HepG2 (cell line): Measurements from ENCODE around the gene PDK1. TPM values are rescaled to one million over a fixed set of nuclear protein-coding genes. Genes with fewer than 3 reads are reported as not detected.

Source experiments
- BHLHE40 ChIP-seq: IDR thresholded peaks from 2 replicates; pipeline ENCODE4 v1.6.1; 2011; ENCODE audit warnings: low read length, improper control_type of control experiment
- CHCHD3 ChIP-seq: sonication (generic); formaldehyde crosslinking; IDR thresholded peaks from 2 replicates; pipeline ENCODE4 v1.8.0; 2022; ENCODE audit warnings: mild to moderate bottlenecking, missing genetic modification reagents, moderate library complexity
- EED ChIP-seq: sonication (generic); formaldehyde crosslinking; IDR thresholded peaks from 2 replicates; pipeline ENCODE4 v1.5.0; 2020; ENCODE audit warnings: mild to moderate bottlenecking, missing genetic modification reagents
- ELF4 ChIP-seq: sonication (generic); formaldehyde crosslinking; IDR thresholded peaks from 2 replicates; pipeline ENCODE4 v1.5.0; 2020; ENCODE audit warnings: missing genetic modification reagents, mild to moderate bottlenecking, moderate library complexity, borderline replicate concordance
- FLYWCH1 ChIP-seq: sonication (generic); formaldehyde crosslinking; IDR thresholded peaks from 2 replicates; pipeline ENCODE4 v1.8.1; 2023; ENCODE audit warnings: mild to moderate bottlenecking, missing genetic modification reagents
- FOXP1 ChIP-seq, 2 experiments: fragments of 450-650 bp in 1 of 2; IDR thresholded peaks; 2 replicates each; pipeline ENCODE4 v1.6.1; 2017 to 2018; ENCODE audit warnings: antibody characterized with exemption in 1 of 2
- NFATC3 ChIP-seq: sonication (generic); formaldehyde crosslinking; IDR thresholded peaks from 2 replicates; pipeline ENCODE4 v1.5.1; 2020; ENCODE audit warnings: mild to moderate bottlenecking, missing genetic modification reagents
- PAF1 ChIP-seq: IDR thresholded peaks from 2 replicates; pipeline ENCODE4 v1.6.1; 2016; ENCODE audit warnings: missing genetic modification reagents, missing compliant biosample characterization
- PPARG ChIP-seq: conservative IDR thresholded peaks from 2 replicates; pipeline ENCODE4 v1.6.1; 2016; ENCODE audit warnings: missing biosample characterization, missing genetic modification reagents
- RELA ChIP-seq: sonication (generic); formaldehyde crosslinking; IDR thresholded peaks from 2 replicates; pipeline ENCODE4 v1.4.0; 2020; ENCODE audit warnings: missing genetic modification reagents
- RXRA ChIP-seq: sonication (generic); formaldehyde crosslinking; IDR thresholded peaks from 2 replicates; pipeline ENCODE4 v1.5.1; 2020; ENCODE audit warnings: missing genetic modification reagents
- SIN3B ChIP-seq: fragments of 150-350 bp; IDR thresholded peaks from 2 replicates; pipeline ENCODE4 v1.6.1; 2014; ENCODE audit warnings: low read length
- SOX13 ChIP-seq, 3 experiments: fragments of 450-650 bp in 1 of 3; sonication (generic) in 1 of 3; formaldehyde crosslinking in 1 of 3; IDR thresholded peaks in 2 of 3; conservative IDR thresholded peaks in 1 of 3; 2 replicates each; pipeline versions ENCODE4 v1.5.0 to v1.6.1; 2016 to 2020; ENCODE audit warnings: antibody characterized with exemption in 1 of 3, mild to moderate bottlenecking in 1 of 3, missing compliant biosample characterization in 1 of 3, missing genetic modification reagents in 1 of 3, moderate library complexity in 1 of 3
- THYN1 ChIP-seq: sonication (generic); formaldehyde crosslinking; IDR thresholded peaks from 2 replicates; pipeline ENCODE4 v1.8.1; 2023; ENCODE audit warnings: low read depth, mild to moderate bottlenecking, moderate library complexity, missing genetic modification reagents, borderline replicate concordance
- XBP1 ChIP-seq: sonication (generic); formaldehyde crosslinking; IDR thresholded peaks from 2 replicates; pipeline ENCODE4 v1.5.0; 2020; ENCODE audit warnings: missing genetic modification reagents
- ZKSCAN8 ChIP-seq: IDR thresholded peaks from 2 replicates; pipeline ENCODE4 v1.6.1; 2016; ENCODE audit warnings: borderline replicate concordance, missing genetic modification reagents, missing compliant biosample characterization
- ZNF138 ChIP-seq: sonication (generic); formaldehyde crosslinking; IDR thresholded peaks from 2 replicates; pipeline ENCODE4 v1.5.0; 2020; ENCODE audit warnings: mild to moderate bottlenecking, low read depth, missing genetic modification reagents
- ZNF335 ChIP-seq: sonication (generic); formaldehyde crosslinking; IDR thresholded peaks from 2 replicates; pipeline ENCODE4 v1.4.0; 2020; ENCODE audit warnings: missing genetic modification reagents
- ZNF431 ChIP-seq: sonication (generic); formaldehyde crosslinking; IDR thresholded peaks from 2 replicates; pipeline ENCODE4 v1.9.0; 2022; ENCODE audit warnings: missing genetic modification reagents, low read depth, mild to moderate bottlenecking, borderline replicate concordance
- ZNF777 ChIP-seq: sonication (generic); formaldehyde crosslinking; IDR thresholded peaks from 2 replicates; pipeline ENCODE4 v1.4.0; 2020; ENCODE audit warnings: missing genetic modification reagents
- ZNF780A ChIP-seq: sonication (generic); formaldehyde crosslinking; IDR thresholded peaks from 2 replicates; pipeline ENCODE4 v1.8.0; 2022; ENCODE audit warnings: mild to moderate bottlenecking, missing genetic modification reagents, moderate library complexity
- ZNF788 ChIP-seq: sonication (generic); formaldehyde crosslinking; IDR thresholded peaks from 2 replicates; pipeline ENCODE4 v1.5.0; 2020; ENCODE audit warnings: mild to moderate bottlenecking, missing genetic modification reagents, borderline replicate concordance
- ZSCAN12 ChIP-seq: sonication (generic); formaldehyde crosslinking; IDR thresholded peaks from 2 replicates; pipeline ENCODE4 v1.9.0; 2021; ENCODE audit warnings: mild to moderate bottlenecking, missing genetic modification reagents
- polyA plus RNA-seq, 8 experiments: library from polyadenylated mRNA; depleted of rRNA in 3 of 8; stranded (reverse) in 7 of 8; unstranded in 1 of 8; fragments of >200 nt; fragmentation: Illumina TruSeq in 4 of 8; extraction: Trizol in 4 of 8; gene quantifications; 2 replicates each; pipeline versions ENCODE4 v1.2.1 to v1.2.3, GENCODE V29; 2011 to 2016; ENCODE audit warnings: low read depth in 4 of 8, missing spikeins in 1 of 8, mixed read lengths in 1 of 8; ENCODE audit not compliant: insufficient read depth in 1 of 8
- total RNA-seq, 5 experiments: library from RNA; depleted of rRNA; stranded (reverse); fragments of >200 nt; fragmentation: Illumina TruSeq; extraction: Trizol; gene quantifications; 2 replicates each; pipeline ENCODE4 v1.2.3, GENCODE V29; 2016; ENCODE audit warnings: low read depth in 1 of 5
- TF ChIP-seq, protein P1 (sequence below): sonication (generic); formaldehyde crosslinking; IDR thresholded peaks from 2 replicates; pipeline ENCODE4 v1.4.0; 2020; ENCODE audit warnings: mild to moderate bottlenecking, missing genetic modification reagents
- TF ChIP-seq, protein P2 (sequence below): sonication (generic); formaldehyde crosslinking; IDR thresholded peaks from 2 replicates; pipeline ENCODE4 v1.5.0; 2020; ENCODE audit warnings: missing genetic modification reagents
- TF ChIP-seq, protein P3 (sequence below): IDR thresholded peaks from 2 replicates; pipeline ENCODE4 v1.6.1; 2016

The PDK1 gene
- total and polyA plus RNA-seq, 2 of the 13 experiments (the other 11 are each of a cell fraction or from before 2014, with no cell fraction given) = 11.9 to 96.9 TPM

DNA sequence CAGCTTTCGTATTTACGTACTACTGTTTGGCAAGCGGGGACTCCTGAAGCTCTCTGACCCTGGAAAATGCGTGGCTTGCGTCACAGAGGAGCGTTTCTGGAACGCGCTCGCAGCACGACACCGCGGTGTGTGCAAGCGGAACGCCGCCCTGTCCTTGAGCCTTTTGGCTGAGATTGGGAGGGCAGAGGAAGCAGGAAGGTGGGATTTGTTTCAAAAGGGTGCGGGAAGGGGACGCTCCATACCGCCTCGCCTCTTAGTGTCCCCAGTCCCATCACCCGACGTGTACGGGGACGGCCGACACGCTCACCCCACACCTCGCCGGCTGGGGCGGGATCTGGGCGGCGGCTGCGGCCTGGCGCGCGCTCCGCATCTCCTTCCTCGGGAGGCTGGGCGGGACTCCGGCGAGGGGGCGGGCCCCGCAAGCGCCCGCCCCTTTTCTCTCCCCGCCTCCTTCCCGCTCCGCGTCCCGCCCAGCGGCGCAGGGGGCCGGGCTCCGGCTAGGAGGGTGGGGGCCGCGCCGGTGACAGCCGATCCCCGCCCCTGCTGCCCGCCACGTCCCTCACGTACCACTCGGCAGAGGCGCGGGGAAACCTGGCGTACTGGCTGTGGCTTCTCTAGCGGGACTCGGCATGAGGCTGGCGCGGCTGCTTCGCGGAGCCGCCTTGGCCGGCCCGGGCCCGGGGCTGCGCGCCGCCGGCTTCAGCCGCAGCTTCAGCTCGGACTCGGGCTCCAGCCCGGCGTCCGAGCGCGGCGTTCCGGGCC lies at the start of gene PDK1 (continued):
- TF ChIP-seq RXRA (CRISPR knock-in tag) (peak; percentile 88; the same call in 1 of the 2 replicates), BHLHE40 (peak; percentile 51; the same call in 1 of the 2 replicates), FOXP1 (IDR thresholded peaks at IDR 0.05) (no peak), FOXP1 (CRISPR knock-in tag; IDR thresholded peaks at IDR 0.05) (0 out of 2 replicates have a peak, but pooled peaks have one; percentile 5), ZNF780A (CRISPR knock-in tag) (no peak; the same call in 1 of the 2 replicates), EED (CRISPR knock-in tag) (peak; percentile 90; the same call in 1 of the 2 replicates), PAF1 (CRISPR knock-in tag) (no peak), FLYWCH1 (CRISPR knock-in tag) (no peak; the same call in 1 of the 2 replicates), ZNF777 (CRISPR knock-in tag) (peak; percentile 98), ZNF138 (CRISPR knock-in tag) (peak; percentile 93; the same call in 1 of the 2 replicates), RELA (CRISPR knock-in tag) (no peak), ZNF788 (peak; percentile 93), THYN1 (CRISPR knock-in tag) (0 out of 2 replicates have a peak, but pooled peaks have one; percentile 75), ZSCAN12 (CRISPR knock-in tag) (peak; percentile 10; the same call in 1 of the 2 replicates), XBP1 (no peak), SOX13 (IDR thresholded peaks at IDR 0.05) (peak; percentile 30; the same call in 1 of the 2 replicates), SOX13 (CRISPR knock-in tag; conservative IDR thresholded peaks at IDR 0.05 in 1 of 2, IDR thresholded peaks at IDR 0.05 in 1 of 2) (peak in 1 of 2 experiments; percentile 38; a peak in 2 of 4 replicates), CHCHD3 (CRISPR knock-in tag) (peak; percentile 75; the same call in 1 of the 2 replicates), ZNF335 (CRISPR knock-in tag) (peak; percentile 93), ZKSCAN8 (CRISPR knock-in tag) (peak; percentile 65; the same call in 1 of the 2 replicates), NFATC3 (CRISPR knock-in tag) (0 out of 2 replicates have a peak, but pooled peaks have one; percentile 51), ZNF431 (CRISPR knock-in tag) (peak; percentile 98), ELF4 (CRISPR knock-in tag) (0 out of 2 replicates have a peak, but pooled peaks have one; percentile 64), SIN3B (no peak; the same call in 1 of the 2 replicates), PPARG (CRISPR knock-in tag) (peak; percentile 46)
- TF ChIP-seq, protein P1, sequence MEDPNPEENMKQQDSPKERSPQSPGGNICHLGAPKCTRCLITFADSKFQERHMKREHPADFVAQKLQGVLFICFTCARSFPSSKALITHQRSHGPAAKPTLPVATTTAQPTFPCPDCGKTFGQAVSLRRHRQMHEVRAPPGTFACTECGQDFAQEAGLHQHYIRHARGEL (CRISPR knock-in tag) = no peak
- TF ChIP-seq, protein P2, sequence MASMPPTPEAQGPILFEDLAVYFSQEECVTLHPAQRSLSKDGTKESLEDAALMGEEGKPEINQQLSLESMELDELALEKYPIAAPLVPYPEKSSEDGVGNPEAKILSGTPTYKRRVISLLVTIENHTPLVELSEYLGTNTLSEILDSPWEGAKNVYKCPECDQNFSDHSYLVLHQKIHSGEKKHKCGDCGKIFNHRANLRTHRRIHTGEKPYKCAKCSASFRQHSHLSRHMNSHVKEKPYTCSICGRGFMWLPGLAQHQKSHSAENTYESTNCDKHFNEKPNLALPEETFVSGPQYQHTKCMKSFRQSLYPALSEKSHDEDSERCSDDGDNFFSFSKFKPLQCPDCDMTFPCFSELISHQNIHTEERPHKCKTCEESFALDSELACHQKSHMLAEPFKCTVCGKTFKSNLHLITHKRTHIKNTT (CRISPR knock-in tag) = no peak
- TF ChIP-seq, protein P3, sequence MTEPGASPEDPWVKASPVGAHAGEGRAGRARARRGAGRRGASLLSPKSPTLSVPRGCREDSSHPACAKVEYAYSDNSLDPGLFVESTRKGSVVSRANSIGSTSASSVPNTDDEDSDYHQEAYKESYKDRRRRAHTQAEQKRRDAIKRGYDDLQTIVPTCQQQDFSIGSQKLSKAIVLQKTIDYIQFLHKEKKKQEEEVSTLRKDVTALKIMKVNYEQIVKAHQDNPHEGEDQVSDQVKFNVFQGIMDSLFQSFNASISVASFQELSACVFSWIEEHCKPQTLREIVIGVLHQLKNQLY (CRISPR knock-in tag) = no peak; the same call in 1 of the 2 replicates
